ENCODE measurements around the gene RBM4. TPM values are rescaled to one million over a fixed set of nuclear protein-coding genes. Genes with fewer than 3 reads are reported as not detected.
"Not testable (repeated sequence)": the region's sequence is repeated elsewhere in the genome, so short reads cannot be mapped to it uniquely, and the experiment has no call there.

Gene RBM4
- total RNA-seq, 4 donors from 2014 or later = 104 to 147 (median 131) TPM

DNA sequence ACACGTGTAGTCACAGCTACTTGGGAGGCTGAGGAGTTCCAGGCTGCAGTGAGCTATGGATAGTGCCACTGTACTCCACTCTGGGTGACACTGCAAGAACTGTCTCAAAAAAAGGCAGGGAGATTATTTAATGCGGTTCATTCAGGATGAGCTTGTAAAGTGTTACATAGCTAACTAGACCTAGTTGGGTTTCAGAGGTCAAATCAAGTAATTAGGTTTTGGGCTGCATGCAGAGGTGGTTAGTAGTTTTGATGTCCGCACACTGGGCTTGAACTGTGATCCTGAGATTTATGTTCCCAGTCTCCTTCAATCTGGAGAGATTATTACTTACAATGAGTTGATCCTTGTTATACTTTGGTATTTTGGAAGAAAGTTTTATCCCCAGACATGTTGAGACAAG, 2.1 kb upstream of the RBM4 start:
- Histone ChIP-seq H3K9me3 (no peaks in the 10 kb centered on the region), H3K27me3 (no peaks in the 10 kb centered on the region), H3K4me3 (replicated peaks in 1 of 3) (no peak overlapping the region), H3K27ac (no peak overlapping the region), H3K36me3 (peaks cover 5 to 14% of the 10 kb centered on the region in 2 donors), H3K4me1 (peaks cover 23 to 29% of the 10 kb centered on the region in 2 donors)
- intact Hi-C loops (cut with DNase I) = loop anchor here (5.0 kb wide), 1 partner anchor 41 kb away; the partner anchor contains the start of gene RBM4B
- WGBS, 2 donors = 91 to 95% methylated on average over 3 of the region's 3 CpGs
- TF ChIP-seq, protein P1, sequence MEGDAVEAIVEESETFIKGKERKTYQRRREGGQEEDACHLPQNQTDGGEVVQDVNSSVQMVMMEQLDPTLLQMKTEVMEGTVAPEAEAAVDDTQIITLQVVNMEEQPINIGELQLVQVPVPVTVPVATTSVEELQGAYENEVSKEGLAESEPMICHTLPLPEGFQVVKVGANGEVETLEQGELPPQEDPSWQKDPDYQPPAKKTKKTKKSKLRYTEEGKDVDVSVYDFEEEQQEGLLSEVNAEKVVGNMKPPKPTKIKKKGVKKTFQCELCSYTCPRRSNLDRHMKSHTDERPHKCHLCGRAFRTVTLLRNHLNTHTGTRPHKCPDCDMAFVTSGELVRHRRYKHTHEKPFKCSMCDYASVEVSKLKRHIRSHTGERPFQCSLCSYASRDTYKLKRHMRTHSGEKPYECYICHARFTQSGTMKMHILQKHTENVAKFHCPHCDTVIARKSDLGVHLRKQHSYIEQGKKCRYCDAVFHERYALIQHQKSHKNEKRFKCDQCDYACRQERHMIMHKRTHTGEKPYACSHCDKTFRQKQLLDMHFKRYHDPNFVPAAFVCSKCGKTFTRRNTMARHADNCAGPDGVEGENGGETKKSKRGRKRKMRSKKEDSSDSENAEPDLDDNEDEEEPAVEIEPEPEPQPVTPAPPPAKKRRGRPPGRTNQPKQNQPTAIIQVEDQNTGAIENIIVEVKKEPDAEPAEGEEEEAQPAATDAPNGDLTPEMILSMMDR (IDR thresholded peaks at IDR 0.05) = no peak
- TF ChIP-seq POLR2A (IDR thresholded peaks at IDR 0.05) = no peak
- DNase-seq = no peak

DNA sequence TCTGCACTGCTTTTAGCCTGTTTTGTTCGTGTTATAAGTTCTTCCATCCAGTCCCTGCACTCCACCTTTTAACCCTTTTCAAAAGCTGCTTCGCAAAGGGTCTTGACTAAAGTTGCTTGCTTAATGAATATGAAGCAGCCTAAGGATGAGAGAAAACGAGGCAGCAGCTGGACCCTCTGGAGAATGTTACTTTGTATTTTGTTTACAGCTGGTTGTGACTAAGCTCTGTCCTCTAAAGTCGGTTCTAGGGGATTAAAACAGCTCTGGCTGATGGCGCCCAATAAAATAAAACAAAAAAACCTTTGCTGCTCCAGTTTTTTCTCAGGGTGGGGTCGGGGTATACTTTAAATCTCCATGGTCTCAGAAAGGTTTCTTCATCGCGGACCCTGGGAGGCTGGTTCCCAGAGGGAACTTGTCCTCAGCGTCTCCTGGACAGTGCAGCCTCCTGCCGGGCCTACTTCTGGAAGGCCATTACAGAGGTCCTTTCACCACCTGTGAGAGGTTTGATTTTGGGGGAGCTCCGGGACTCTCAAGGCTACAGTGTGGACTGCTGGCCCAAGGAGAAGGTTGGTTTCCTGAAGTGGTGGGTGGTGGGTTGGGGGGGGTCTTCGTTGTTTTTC, 836 bp upstream of the RBM4 start:
- Histone ChIP-seq H3K27ac (peak overlapping the region; percentile 60 to 82 (median 60)), H3K36me3 (peaks cover 5 to 14% of the 10 kb centered on the region in 2 donors), H3K4me3 (replicated peaks in 1 of 3) (peak overlapping the region in 2 of 3 donors; percentile 22 to 78), H3K27me3 (no peaks in the 10 kb centered on the region), H3K4me1 (peaks cover 36 to 42% of the 10 kb centered on the region in 2 donors), H3K9me3 (no peaks in the 10 kb centered on the region)
- WGBS, 2 donors = 45 to 53% methylated on average over 10 to 12 of the region's 12 CpGs
- DNase-seq = peak in 1 of 2 donors; percentile 8
- intact Hi-C loops (cut with DNase I) = loop anchor here (2.0 to 5.0 kb wide), 2 partner anchors 21 to 40 kb away; partner anchors contain the start of genes RBM14 and RBM4B
- TF ChIP-seq POLR2A (IDR thresholded peaks at IDR 0.05) = no peak
- TF ChIP-seq, protein P1 (IDR thresholded peaks at IDR 0.05) = no peak

DNA sequence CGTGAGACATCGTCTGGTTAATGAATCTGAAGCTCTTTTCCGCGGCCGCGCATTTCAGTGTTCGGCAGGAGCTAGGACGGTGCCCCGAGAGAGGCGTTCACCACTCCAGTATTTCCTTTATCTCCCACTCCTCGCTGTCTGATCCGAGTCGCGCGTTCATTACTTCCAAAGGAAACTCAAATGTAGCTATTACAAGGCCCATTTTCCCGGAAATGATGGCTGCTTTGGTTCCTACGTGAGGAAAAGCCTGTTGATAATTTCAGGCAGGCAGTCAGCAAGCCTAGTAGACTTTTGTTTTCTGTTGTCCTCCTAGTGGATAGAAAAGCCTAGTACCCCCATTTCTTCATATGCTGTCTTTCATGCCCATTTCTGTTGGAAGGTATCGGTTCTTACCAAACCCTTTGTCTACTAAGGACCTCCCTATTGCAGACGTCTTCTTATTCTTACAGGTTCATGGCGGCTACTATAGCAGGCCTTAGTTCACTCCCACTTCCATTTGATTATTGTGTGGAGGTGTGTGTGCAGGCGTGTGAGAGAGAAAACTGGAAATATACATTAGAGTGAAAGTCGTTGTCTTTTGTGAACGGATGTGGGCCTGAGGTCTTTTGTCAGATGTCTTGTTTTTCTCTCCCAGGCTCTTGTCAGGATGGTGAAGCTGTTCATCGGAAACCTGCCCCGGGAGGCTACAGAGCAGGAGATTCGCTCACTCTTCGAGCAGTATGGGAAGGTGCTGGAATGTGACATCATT, 737 bp downstream of the RBM4 start:
- DNase-seq = no peak
- Histone ChIP-seq H3K9me3 (no peaks in the 10 kb centered on the region), H3K4me1 (peaks cover 40 to 58% of the 10 kb centered on the region in 2 donors), H3K27ac (peak overlapping the region; percentile 37 to 89 (median 82)), H3K36me3 (peaks cover 16 to 24% of the 10 kb centered on the region in 2 donors), H3K27me3 (no peaks in the 10 kb centered on the region), H3K4me3 (replicated peaks in 1 of 3) (peak overlapping the region; percentile 38 to 78 (median 42))
- 3 to 4% methylated on average over 27 of the region's 27 CpGs for WGBS, 2 donors
- intact Hi-C loops (cut with DNase I) = loop anchor here (2.0 to 5.0 kb wide), 2 partner anchors 22 to 38 kb away; partner anchors contain the start of genes RBM14 and RBM4B
- TF ChIP-seq, protein P1 (IDR thresholded peaks at IDR 0.05) = no peak
- TF ChIP-seq POLR2A (IDR thresholded peaks at IDR 0.05) = no peak

DNA sequence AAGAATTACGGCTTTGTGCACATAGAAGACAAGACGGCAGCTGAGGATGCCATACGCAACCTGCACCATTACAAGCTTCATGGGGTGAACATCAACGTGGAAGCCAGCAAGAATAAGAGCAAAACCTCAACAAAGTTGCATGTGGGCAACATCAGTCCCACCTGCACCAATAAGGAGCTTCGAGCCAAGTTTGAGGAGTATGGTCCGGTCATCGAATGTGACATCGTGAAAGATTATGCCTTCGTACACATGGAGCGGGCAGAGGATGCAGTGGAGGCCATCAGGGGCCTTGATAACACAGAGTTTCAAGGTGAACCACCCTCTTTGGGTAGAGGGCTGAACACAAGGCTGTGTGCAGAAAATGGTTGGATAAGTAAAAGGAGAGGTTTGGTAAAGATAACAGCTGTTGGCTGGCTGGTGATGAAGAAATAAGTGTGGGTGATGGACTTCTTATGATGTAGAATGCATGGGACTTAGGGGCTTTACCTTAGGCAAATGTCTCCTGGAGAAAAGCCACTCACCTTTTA, 1.4 kb downstream of the RBM4 start:
- Histone ChIP-seq H3K4me1 (peaks cover 43 to 62% of the 10 kb centered on the region in 2 donors), H3K4me3 (replicated peaks in 1 of 3) (peak overlapping the region in 1 of 3 donors; percentile 78), H3K36me3 (peaks cover 21 to 29% of the 10 kb centered on the region in 2 donors)
- 57 to 60% methylated on average over 10 of the region's 10 CpGs for WGBS, 2 donors
- H3K9me3 ChIP-seq, DNase-seq, H3K27ac ChIP-seq, H3K27me3 ChIP-seq: not testable (repeated sequence)
- intact Hi-C loops (cut with DNase I) = loop anchor here (2.0 to 5.0 kb wide), 2 partner anchors 23 to 37 kb away; partner anchors contain the start of genes RBM14 and RBM4B

DNA sequence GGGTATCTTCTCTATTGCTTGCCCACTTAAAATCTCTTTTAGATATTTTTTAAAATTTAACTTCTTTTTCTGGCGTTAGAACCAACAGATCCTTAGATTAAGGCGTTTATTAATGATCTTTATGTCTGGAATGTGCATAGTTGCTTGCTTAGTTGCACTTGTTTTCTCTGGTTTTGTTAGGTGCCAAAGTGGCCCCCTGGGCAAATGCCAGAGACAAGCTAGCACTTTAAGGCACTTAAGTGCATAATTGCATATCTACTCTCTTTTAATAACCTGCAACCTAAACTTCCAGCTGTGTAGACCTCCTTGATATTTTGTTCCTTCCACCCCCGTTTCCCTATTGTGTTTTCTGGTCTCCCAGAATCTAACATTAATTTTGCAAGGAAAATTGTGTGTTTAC, 3.3 kb downstream of the RBM4 start:
- Histone ChIP-seq H3K9me3 (no peaks in the 10 kb centered on the region), H3K36me3 (peaks cover 33 to 49% of the 10 kb centered on the region in 2 donors), H3K4me1 (peaks cover 52 to 73% of the 10 kb centered on the region in 2 donors), H3K4me3 (replicated peaks in 1 of 3) (peak overlapping the region in 1 of 3 donors; percentile 6), H3K27me3 (no peaks in the 10 kb centered on the region), H3K27ac (no peak overlapping the region)
- 11 to 14% methylated on average over 3 of the region's 3 CpGs for WGBS, 2 donors
- DNase-seq = peak; percentile 42 to 48
- intact Hi-C loops (cut with DNase I) = no loop called here
- no peak for TF ChIP-seq POLR2A (IDR thresholded peaks at IDR 0.05)
- TF ChIP-seq, protein P1 (IDR thresholded peaks at IDR 0.05) = no peak
